GM23338 (cell line): Measurements from ENCODE around the gene HCN2. TPM values are rescaled to one million over a fixed set of nuclear protein-coding genes. Genes with fewer than 3 reads are reported as not detected.

Source experiments
- ATAC-seq: fragments of 200-7000 bp; cut with Tn5 transposase; 3 replicates; pipeline ENCODE4 v1.9.1; 2020
- DNase-seq: peaks from one replicate; pipeline ENCODE4 v3.0.0-alpha.2; 2015; ENCODE audit warnings: low spot score
- H2AFZ ChIP-seq: fragments of 200-600 bp; sonication (generic); 2 replicates; pipeline ENCODE4 v1.8.0; 2016; ENCODE audit warnings: antibody characterized with exemption, mild to moderate bottlenecking, moderate library complexity
- H3F3A ChIP-seq: fragments of 200-600 bp; sonication (generic); replicated peaks from 2 replicates; pipeline ENCODE4 v1.8.0; 2017; ENCODE audit warnings: antibody characterized with exemption, mixed run types, low read depth
- H3K27ac ChIP-seq: fragments of 200-600 bp; sonication (generic); 2 replicates; pipeline ENCODE4 v1.6.1; 2016; ENCODE audit warnings: low read depth
- H3K27me3 ChIP-seq: fragments of 200-600 bp; sonication (generic); 2 replicates; pipeline ENCODE4 v1.8.0; 2016; ENCODE audit warnings: mild to moderate bottlenecking, mixed run types, moderate library complexity; ENCODE audit not compliant: insufficient read depth
- H3K36me3 ChIP-seq: fragments of 200-600 bp; sonication (generic); 2 replicates; pipeline ENCODE4 v1.8.0; 2016; ENCODE audit warnings: mild to moderate bottlenecking; ENCODE audit not compliant: insufficient read depth
- H3K4me1 ChIP-seq: fragments of 200-600 bp; sonication (generic); 2 replicates; pipeline ENCODE4 v1.8.0; 2016; ENCODE audit warnings: mild to moderate bottlenecking, moderate library complexity; ENCODE audit not compliant: insufficient read depth
- H3K4me2 ChIP-seq: fragments of 200-600 bp; sonication (generic); 2 replicates; pipeline ENCODE4 v1.7.1; 2017; ENCODE audit warnings: mixed run types
- H3K4me3 ChIP-seq: fragments of 200-600 bp; sonication (generic); 2 replicates; pipeline ENCODE4 v1.6.1; 2016; ENCODE audit warnings: mixed run types
- H3K79me2 ChIP-seq: fragments of 200-600 bp; sonication (generic); replicated peaks from 2 replicates; pipeline ENCODE4 v1.8.0; 2017; ENCODE audit warnings: mild to moderate bottlenecking; ENCODE audit not compliant: insufficient read depth
- H3K9me2 ChIP-seq: fragments of 200-600 bp; sonication (generic); 2 replicates; pipeline ENCODE4 v1.8.0; 2017; ENCODE audit not compliant: insufficient read depth
- H4K20me1 ChIP-seq: fragments of 200-600 bp; sonication (generic); replicated peaks from 2 replicates; pipeline ENCODE4 v1.8.0; 2017; ENCODE audit warnings: mild to moderate bottlenecking; ENCODE audit not compliant: insufficient read depth
- H3K27ac Mint-ChIP-seq: 2 replicates; pipeline ENCODE4 v1.8.0; 2020; ENCODE audit warnings: inconsistent platforms, mild to moderate bottlenecking, moderate library complexity, mixed read lengths
- H3K27me3 Mint-ChIP-seq: 3 replicates; pipeline ENCODE4 v1.8.0; 2022; ENCODE audit warnings: low read depth, mild to moderate bottlenecking, moderate library complexity, mixed read lengths, inconsistent platforms; ENCODE audit not compliant: insufficient read depth, poor library complexity
- H3K36me3 Mint-ChIP-seq: 3 replicates; pipeline ENCODE4 v1.8.0; 2021; ENCODE audit warnings: low read depth, mild to moderate bottlenecking, inconsistent platforms, moderate library complexity, mixed read lengths
- H3K4me1 Mint-ChIP-seq: 3 replicates; pipeline ENCODE4 v1.8.0; 2020; ENCODE audit warnings: mild to moderate bottlenecking, inconsistent platforms, mixed read lengths
- H3K4me3 Mint-ChIP-seq: 3 replicates; pipeline ENCODE4 v1.8.0; 2021; ENCODE audit warnings: moderate library complexity, mild to moderate bottlenecking, inconsistent platforms, mixed read lengths
- H3K9me3 Mint-ChIP-seq: 3 replicates; pipeline ENCODE4 v1.8.0; 2020; ENCODE audit warnings: moderate library complexity, mild to moderate bottlenecking, inconsistent platforms, mixed read lengths
- CREB1 ChIP-seq: fragments of 250-450 bp; sonication (Bioruptor Pico); IDR thresholded peaks from 2 replicates; pipeline ENCODE4 v1.5.0; 2020; ENCODE audit warnings: low read depth, mild to moderate bottlenecking, moderate library complexity
- ETS1 ChIP-seq: IDR thresholded peaks from 2 replicates; pipeline ENCODE4 v1.6.1; 2016; ENCODE audit warnings: antibody characterized with exemption
- EZH2 ChIP-seq: fragments of 200-600 bp; sonication (generic); IDR thresholded peaks from one replicate; pipeline ENCODE4 v1.8.0; 2017; ENCODE audit warnings: antibody characterized with exemption, mild to moderate bottlenecking, low read depth; ENCODE audit not compliant: unreplicated experiment
- JUNB ChIP-seq: IDR thresholded peaks from one replicate; pipeline ENCODE4 v1.6.1; 2016; ENCODE audit warnings: antibody characterized with exemption; ENCODE audit not compliant: unreplicated experiment
- NANOG ChIP-seq: IDR thresholded peaks from 2 replicates; pipeline ENCODE4 v1.6.1; 2016; ENCODE audit warnings: antibody characterized with exemption, borderline replicate concordance
- STAT1 ChIP-seq: IDR thresholded peaks from one replicate; pipeline ENCODE4 v1.6.1; 2016; ENCODE audit warnings: antibody characterized with exemption; ENCODE audit not compliant: unreplicated experiment
- polyA plus RNA-seq: library from polyadenylated mRNA; unstranded; fragments of >200 nt; fragmentation: Nextera tagmentation; extraction: Ambion mirVana; gene quantifications from 2 replicates; pipeline ENCODE4 v1.2.1, GENCODE V29; 2016
- total RNA-seq: library from RNA; depleted of rRNA; stranded (reverse); fragments of >200 nt; shearing (Covaris generic); gene quantifications from 2 replicates; pipeline ENCODE4 v1.2.3, GENCODE V29; 2014
- TF ChIP-seq, protein P1 (sequence below): IDR thresholded peaks from one replicate; pipeline ENCODE4 v1.6.1; 2018; ENCODE audit warnings: antibody characterized with exemption; ENCODE audit not compliant: unreplicated experiment
- TF ChIP-seq, protein P2 (sequence below): fragments of 250-450 bp; sonication (Bioruptor Pico); IDR thresholded peaks from 2 replicates; pipeline ENCODE4 v1.5.0; 2020; ENCODE audit warnings: mild to moderate bottlenecking, moderate library complexity

The HCN2 gene
- total and polyA plus RNA-seq, 2 experiments from 2014 or later = 0.06 to 2.9 TPM

DNA sequence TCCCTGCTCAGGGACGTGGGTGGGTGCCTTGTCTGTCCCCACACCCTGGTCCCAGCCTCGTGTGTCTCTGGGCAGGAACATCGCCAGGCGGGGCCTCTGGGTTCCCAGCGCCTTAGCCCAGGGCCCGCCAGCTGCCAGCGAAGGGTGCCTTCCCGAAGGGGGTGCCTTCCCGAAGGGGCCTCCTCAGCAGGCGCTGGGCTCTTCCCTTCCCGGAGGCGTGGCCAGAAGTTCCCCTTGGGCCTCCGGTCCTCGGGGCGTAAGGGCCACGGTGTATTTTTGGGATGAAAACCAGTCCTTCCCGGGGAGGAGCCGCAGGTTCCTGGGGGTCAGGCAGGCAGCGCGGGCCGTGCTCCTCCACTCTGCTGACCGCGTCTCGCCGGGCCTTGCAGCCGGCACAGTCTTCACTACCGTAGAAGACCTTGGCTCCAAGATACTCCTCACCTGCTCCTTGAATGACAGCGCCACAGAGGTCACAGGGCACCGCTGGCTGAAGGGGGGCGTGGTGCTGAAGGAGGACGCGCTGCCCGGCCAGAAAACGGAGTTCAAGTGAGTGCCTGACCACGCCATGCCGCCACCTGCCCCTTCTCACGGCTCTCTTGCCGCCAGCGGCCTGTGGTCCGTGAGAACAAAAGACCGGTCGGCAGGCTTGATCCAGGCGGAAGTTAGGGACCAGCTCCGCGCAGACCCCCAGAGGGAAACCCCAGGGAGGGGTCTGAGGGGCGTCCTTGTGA, 10.4 kb upstream of the HCN2 start:
- H3K79me2 ChIP-seq = peaks cover 60% of the 10 kb centered on the region
- no peak overlapping the region for H2AFZ ChIP-seq
- H3K9me2 ChIP-seq = no peaks in the 10 kb centered on the region
- H3K4me1 Mint-ChIP-seq = peaks cover 20% of the 10 kb centered on the region
- H3K27me3 ChIP-seq = no peaks in the 10 kb centered on the region
- peaks cover 31% of the 10 kb centered on the region for H3K36me3 Mint-ChIP-seq
- H3K4me1 ChIP-seq = peaks cover 10% of the 10 kb centered on the region
- H4K20me1 ChIP-seq = peaks cover 46% of the 10 kb centered on the region
- no peak overlapping the region for H3K4me3 ChIP-seq
- no peak for ATAC-seq
- no peak for DNase-seq
- no peaks in the 10 kb centered on the region for H3K9me3 Mint-ChIP-seq
- H3K36me3 ChIP-seq = no peaks in the 10 kb centered on the region; the same call in 1 of the 2 replicates
- H3F3A ChIP-seq = peaks cover 24% of the 10 kb centered on the region
- TF ChIP-seq EZH2 (no peak), JUNB (no peak), NANOG (no peak), CREB1 (CRISPR knock-in tag) (no peak), ETS1 (no peak), STAT1 (no peak)
- TF ChIP-seq, protein P1, sequence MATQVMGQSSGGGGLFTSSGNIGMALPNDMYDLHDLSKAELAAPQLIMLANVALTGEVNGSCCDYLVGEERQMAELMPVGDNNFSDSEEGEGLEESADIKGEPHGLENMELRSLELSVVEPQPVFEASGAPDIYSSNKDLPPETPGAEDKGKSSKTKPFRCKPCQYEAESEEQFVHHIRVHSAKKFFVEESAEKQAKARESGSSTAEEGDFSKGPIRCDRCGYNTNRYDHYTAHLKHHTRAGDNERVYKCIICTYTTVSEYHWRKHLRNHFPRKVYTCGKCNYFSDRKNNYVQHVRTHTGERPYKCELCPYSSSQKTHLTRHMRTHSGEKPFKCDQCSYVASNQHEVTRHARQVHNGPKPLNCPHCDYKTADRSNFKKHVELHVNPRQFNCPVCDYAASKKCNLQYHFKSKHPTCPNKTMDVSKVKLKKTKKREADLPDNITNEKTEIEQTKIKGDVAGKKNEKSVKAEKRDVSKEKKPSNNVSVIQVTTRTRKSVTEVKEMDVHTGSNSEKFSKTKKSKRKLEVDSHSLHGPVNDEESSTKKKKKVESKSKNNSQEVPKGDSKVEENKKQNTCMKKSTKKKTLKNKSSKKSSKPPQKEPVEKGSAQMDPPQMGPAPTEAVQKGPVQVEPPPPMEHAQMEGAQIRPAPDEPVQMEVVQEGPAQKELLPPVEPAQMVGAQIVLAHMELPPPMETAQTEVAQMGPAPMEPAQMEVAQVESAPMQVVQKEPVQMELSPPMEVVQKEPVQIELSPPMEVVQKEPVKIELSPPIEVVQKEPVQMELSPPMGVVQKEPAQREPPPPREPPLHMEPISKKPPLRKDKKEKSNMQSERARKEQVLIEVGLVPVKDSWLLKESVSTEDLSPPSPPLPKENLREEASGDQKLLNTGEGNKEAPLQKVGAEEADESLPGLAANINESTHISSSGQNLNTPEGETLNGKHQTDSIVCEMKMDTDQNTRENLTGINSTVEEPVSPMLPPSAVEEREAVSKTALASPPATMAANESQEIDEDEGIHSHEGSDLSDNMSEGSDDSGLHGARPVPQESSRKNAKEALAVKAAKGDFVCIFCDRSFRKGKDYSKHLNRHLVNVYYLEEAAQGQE = no peak
- TF ChIP-seq, protein P2, sequence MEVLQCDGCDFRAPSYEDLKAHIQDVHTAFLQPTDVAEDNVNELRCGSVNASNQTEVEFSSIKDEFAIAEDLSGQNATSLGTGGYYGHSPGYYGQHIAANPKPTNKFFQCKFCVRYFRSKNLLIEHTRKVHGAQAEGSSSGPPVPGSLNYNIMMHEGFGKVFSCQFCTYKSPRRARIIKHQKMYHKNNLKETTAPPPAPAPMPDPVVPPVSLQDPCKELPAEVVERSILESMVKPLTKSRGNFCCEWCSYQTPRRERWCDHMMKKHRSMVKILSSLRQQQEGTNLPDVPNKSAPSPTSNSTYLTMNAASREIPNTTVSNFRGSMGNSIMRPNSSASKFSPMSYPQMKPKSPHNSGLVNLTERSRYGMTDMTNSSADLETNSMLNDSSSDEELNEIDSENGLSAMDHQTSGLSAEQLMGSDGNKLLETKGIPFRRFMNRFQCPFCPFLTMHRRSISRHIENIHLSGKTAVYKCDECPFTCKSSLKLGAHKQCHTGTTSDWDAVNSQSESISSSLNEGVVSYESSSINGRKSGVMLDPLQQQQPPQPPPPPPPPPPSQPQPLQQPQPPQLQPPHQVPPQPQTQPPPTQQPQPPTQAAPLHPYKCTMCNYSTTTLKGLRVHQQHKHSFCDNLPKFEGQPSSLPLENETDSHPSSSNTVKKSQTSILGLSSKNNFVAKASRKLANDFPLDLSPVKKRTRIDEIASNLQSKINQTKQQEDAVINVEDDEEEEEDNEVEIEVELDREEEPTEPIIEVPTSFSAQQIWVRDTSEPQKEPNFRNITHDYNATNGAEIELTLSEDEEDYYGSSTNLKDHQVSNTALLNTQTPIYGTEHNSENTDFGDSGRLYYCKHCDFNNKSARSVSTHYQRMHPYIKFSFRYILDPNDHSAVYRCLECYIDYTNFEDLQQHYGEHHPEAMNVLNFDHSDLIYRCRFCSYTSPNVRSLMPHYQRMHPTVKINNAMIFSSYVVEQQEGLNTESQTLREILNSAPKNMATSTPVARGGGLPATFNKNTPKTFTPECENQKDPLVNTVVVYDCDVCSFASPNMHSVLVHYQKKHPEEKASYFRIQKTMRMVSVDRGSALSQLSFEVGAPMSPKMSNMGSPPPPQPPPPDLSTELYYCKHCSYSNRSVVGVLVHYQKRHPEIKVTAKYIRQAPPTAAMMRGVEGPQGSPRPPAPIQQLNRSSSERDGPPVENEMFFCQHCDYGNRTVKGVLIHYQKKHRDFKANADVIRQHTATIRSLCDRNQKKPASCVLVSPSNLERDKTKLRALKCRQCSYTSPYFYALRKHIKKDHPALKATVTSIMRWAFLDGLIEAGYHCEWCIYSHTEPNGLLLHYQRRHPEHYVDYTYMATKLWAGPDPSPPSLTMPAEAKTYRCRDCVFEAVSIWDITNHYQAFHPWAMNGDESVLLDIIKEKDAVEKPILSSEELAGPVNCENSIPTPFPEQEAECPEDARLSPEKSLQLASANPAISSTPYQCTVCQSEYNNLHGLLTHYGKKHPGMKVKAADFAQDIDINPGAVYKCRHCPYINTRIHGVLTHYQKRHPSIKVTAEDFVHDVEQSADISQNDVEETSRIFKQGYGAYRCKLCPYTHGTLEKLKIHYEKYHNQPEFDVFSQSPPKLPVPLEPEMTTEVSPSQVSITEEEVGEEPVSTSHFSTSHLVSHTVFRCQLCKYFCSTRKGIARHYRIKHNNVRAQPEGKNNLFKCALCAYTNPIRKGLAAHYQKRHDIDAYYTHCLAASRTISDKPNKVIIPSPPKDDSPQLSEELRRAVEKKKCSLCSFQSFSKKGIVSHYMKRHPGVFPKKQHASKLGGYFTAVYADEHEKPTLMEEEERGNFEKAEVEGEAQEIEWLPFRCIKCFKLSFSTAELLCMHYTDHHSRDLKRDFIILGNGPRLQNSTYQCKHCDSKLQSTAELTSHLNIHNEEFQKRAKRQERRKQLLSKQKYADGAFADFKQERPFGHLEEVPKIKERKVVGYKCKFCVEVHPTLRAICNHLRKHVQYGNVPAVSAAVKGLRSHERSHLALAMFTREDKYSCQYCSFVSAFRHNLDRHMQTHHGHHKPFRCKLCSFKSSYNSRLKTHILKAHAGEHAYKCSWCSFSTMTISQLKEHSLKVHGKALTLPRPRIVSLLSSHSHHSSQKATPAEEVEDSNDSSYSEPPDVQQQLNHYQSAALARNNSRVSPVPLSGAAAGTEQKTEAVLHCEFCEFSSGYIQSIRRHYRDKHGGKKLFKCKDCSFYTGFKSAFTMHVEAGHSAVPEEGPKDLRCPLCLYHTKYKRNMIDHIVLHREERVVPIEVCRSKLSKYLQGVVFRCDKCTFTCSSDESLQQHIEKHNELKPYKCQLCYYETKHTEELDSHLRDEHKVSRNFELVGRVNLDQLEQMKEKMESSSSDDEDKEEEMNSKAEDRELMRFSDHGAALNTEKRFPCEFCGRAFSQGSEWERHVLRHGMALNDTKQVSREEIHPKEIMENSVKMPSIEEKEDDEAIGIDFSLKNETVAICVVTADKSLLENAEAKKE (CRISPR knock-in tag) = no peak
- no peak overlapping the region for H3K4me3 Mint-ChIP-seq
- H3K4me2 ChIP-seq = no peak overlapping the region
- peaks cover 20% of the 10 kb centered on the region for H3K27me3 Mint-ChIP-seq
- no peak overlapping the region for H3K27ac Mint-ChIP-seq
- no peak overlapping the region for H3K27ac ChIP-seq
